Measurements from ENCODE around the gene CHAF1A.

The CHAF1A gene

GRCh38 chr19:4369109-4369887, 33.1 kb upstream of the CHAF1A start:
- TF ChIP-seq CTCF (IDR thresholded peaks at IDR 0.05) = no peak
- peak; percentile 53 for DNase-seq
- Mint-ChIP-seq H3K9me3 (no peaks in the 10 kb centered on the region), H3K27ac (peak overlapping the region; percentile 96), H3K4me1 (peaks cover 56% of the 10 kb centered on the region), H3K36me3 (ENCODE audit: low read depth) (no peaks in the 10 kb centered on the region), H3K27me3 (ENCODE audit: low read depth, poor library complexity) (no peaks in the 10 kb centered on the region), H3K4me3 (peak overlapping the region; percentile 23)

GRCh38 chr19:4369888-4370260, 32.6 kb upstream of the CHAF1A start:
- Mint-ChIP-seq H3K4me1 (peaks cover 56% of the 10 kb centered on the region), H3K36me3 (ENCODE audit: low read depth) (no peaks in the 10 kb centered on the region), H3K4me3 (no peak overlapping the region), H3K27me3 (ENCODE audit: low read depth, poor library complexity) (no peaks in the 10 kb centered on the region), H3K9me3 (no peaks in the 10 kb centered on the region), H3K27ac (peak overlapping the region; percentile 77)
- peak; percentile 37 for DNase-seq
- no peak for TF ChIP-seq CTCF (IDR thresholded peaks at IDR 0.05)

- no peaks in the 10 kb centered on the region for H3K27me3 Mint-ChIP-seq (ENCODE audit: low read depth, poor library complexity)
- peaks cover 63% of the 10 kb centered on the region for H3K4me1 Mint-ChIP-seq
- no peak for TF ChIP-seq CTCF (IDR thresholded peaks at IDR 0.05)
- no peaks in the 10 kb centered on the region for H3K36me3 Mint-ChIP-seq (ENCODE audit: low read depth)
- H3K9me3 Mint-ChIP-seq = no peaks in the 10 kb centered on the region
- no peak for DNase-seq
- peak overlapping the region; percentile 95 for H3K27ac Mint-ChIP-seq
- H3K4me3 Mint-ChIP-seq = no peak overlapping the region
Measured at GRCh38 chr19:4370418-4371041, 31.9 kb upstream of the CHAF1A start.

GRCh38 chr19:4371247-4372164, 30.9 kb upstream of the CHAF1A start:
- TF ChIP-seq CTCF (IDR thresholded peaks at IDR 0.05) = no peak
- DNase-seq = peak; percentile 32
- H3K4me3 Mint-ChIP-seq = no peak overlapping the region
- H3K4me1 Mint-ChIP-seq = peaks cover 72% of the 10 kb centered on the region
- peak overlapping the region; percentile 95 for H3K27ac Mint-ChIP-seq
- H3K9me3 Mint-ChIP-seq = no peaks in the 10 kb centered on the region
- no peaks in the 10 kb centered on the region for H3K27me3 Mint-ChIP-seq (ENCODE audit: low read depth, poor library complexity)
- H3K36me3 Mint-ChIP-seq (ENCODE audit: low read depth) = no peaks in the 10 kb centered on the region

- H3K4me1 Mint-ChIP-seq = peaks cover 77% of the 10 kb centered on the region
Measured at GRCh38 chr19:4372165-4373012, 30.1 kb upstream of the CHAF1A start.

More at GRCh38 chr19:4372165-4373012, 30.1 kb upstream of the CHAF1A start:
- Mint-ChIP-seq H3K27me3 (ENCODE audit: low read depth, poor library complexity) (no peaks in the 10 kb centered on the region), H3K4me3 (no peak overlapping the region), H3K27ac (peak overlapping the region; percentile 95), H3K9me3 (no peaks in the 10 kb centered on the region), H3K36me3 (ENCODE audit: low read depth) (no peaks in the 10 kb centered on the region)
- DNase-seq = no peak
- TF ChIP-seq CTCF (IDR thresholded peaks at IDR 0.05) = no peak
